ENCODE data around the gene ROBO1.

The ROBO1 gene

GRCh38 chr3:79246875-79247724 lies 520.7 kb downstream of the ROBO1 start:
- in situ Hi-C loops (cut with HindIII; ENCODE audit: low sequenced_read_pairs): no loop called here
- no peak for TF ChIP-seq CTCF (IDR thresholded peaks at IDR 0.05; ENCODE audit: low read depth, low read length)
- H3K4me3 ChIP-seq (ENCODE audit: low read depth, low read length): no peak overlapping the region
- DNase-seq (ENCODE audit: low read depth, low spot score): no peak

GRCh38 chr3:79245284-79246138 lies 522.3 kb downstream of the ROBO1 start:
- in situ Hi-C loops (cut with HindIII; ENCODE audit: low sequenced_read_pairs): no loop called here
- no peak for DNase-seq (ENCODE audit: low read depth, low spot score)
- no peak overlapping the region for H3K4me3 ChIP-seq (ENCODE audit: low read depth, low read length)
- TF ChIP-seq CTCF (IDR thresholded peaks at IDR 0.05; ENCODE audit: low read depth, low read length): no peak

DNA sequence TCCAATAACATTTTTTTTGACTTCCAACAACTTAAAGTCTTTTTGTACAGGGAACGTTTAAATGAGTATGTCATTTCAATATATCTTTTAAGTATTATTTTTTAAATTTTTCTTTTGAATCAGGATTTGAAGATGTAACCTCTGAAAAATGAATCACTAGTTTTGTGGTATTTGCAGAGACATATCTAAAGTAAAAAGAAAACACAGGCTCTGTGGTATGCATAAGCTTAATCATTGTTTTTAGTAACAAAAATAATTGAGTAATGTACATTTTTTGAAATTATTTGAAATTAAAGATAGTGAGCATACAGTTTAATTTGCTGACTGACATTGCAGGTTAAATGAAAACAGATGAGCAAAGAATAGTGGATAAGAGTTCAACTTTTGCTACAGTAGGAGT lies 531.3 kb downstream of the ROBO1 start:
- H3K4me3 ChIP-seq (ENCODE audit: low read depth, low read length): no peak overlapping the region
- TF ChIP-seq CTCF (IDR thresholded peaks at IDR 0.05; ENCODE audit: low read depth, low read length): no peak
- in situ Hi-C loops (cut with HindIII; ENCODE audit: low sequenced_read_pairs): no loop called here
- DNase-seq (ENCODE audit: low read depth, low spot score): peak; percentile 28

DNA sequence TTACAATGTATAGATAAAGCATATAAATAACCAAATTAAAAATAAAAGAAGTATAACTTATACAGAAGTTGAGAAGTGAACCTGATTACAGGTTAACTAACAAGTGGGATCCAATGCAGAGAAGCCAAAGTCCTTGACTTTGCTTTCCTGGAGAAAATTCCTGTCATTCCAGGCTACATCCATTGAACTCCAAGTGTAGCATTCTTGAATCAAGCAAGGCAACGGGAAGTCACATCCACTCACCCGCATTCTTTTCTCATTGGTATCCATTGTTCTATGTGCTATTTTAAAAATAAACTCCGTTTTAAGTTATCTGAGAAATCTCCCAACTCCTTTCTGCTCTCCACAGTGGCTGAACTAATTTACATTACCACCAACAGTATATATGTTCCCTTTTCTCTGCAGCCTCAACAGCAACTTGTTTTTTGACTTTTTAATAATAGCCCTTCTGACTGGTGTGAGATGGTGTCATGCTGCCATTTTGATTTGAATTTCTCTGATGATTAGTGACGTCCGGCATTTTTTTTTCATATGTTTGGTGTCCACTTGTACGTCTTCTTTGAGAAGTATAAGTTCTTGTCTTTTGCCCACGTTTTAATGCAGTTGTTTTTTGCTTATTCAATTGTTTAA lies 534.3 kb downstream of the ROBO1 start:
- in situ Hi-C loops (cut with HindIII; ENCODE audit: low sequenced_read_pairs): no loop called here
- no peak for DNase-seq (ENCODE audit: low read depth, low spot score)
- no peak for TF ChIP-seq CTCF (IDR thresholded peaks at IDR 0.05; ENCODE audit: low read depth, low read length)
- H3K4me3 ChIP-seq (ENCODE audit: low read depth, low read length): no peak overlapping the region

- no peak for DNase-seq (ENCODE audit: low read depth, low spot score)
- in situ Hi-C loops (cut with HindIII; ENCODE audit: low sequenced_read_pairs): no loop called here
- H3K4me3 ChIP-seq (ENCODE audit: low read depth, low read length): no peak overlapping the region
- no peak for TF ChIP-seq CTCF (IDR thresholded peaks at IDR 0.05; ENCODE audit: low read depth, low read length)
Measured at GRCh38 chr3:79230266-79230665, 537.5 kb downstream of the ROBO1 start.

GRCh38 chr3:79217096-79217495 lies 550.7 kb downstream of the ROBO1 start:
- no peak for TF ChIP-seq CTCF (IDR thresholded peaks at IDR 0.05; ENCODE audit: low read depth, low read length)
- no peak for DNase-seq (ENCODE audit: low read depth, low spot score)
- no peak overlapping the region for H3K4me3 ChIP-seq (ENCODE audit: low read depth, low read length)
- in situ Hi-C loops (cut with HindIII; ENCODE audit: low sequenced_read_pairs): no loop called here
